WERI-Rb-1 (cell line): ENCODE measurements around the gene NFASC.

ENCODE experiments used
- DNase-seq: peaks from one replicate; pipeline ENCODE4 v3.0.0-alpha.2; 2020
- H3K27ac ChIP-seq: fragments of 250-450 bp; sonication (Bioruptor Pico); 2 replicates; pipeline ENCODE4 v1.5.1; 2020; ENCODE audit warnings: mild to moderate bottlenecking, moderate library complexity
- H3K27me3 ChIP-seq: fragments of 250-450 bp; sonication (Bioruptor Pico); 2 replicates; pipeline ENCODE4 v1.5.1; 2021; ENCODE audit warnings: mild to moderate bottlenecking, low read depth, moderate library complexity; ENCODE audit not compliant: insufficient read depth, severe bottlenecking
- H3K36me3 ChIP-seq: fragments of 250-450 bp; sonication (Bioruptor Pico); 2 replicates; pipeline ENCODE4 v1.5.1; 2020; ENCODE audit warnings: mild to moderate bottlenecking, moderate library complexity
- H3K4me3 ChIP-seq: 2 replicates; pipeline ENCODE4 v1.5.1; 2011; ENCODE audit warnings: low read depth, mild to moderate bottlenecking, control low read depth, low read length
- H3K9me3 ChIP-seq: fragments of 250-450 bp; sonication (Bioruptor Pico); 2 replicates; pipeline ENCODE4 v1.5.1; 2021; ENCODE audit warnings: mild to moderate bottlenecking, moderate library complexity; ENCODE audit not compliant: severe bottlenecking
- TF ChIP-seq, protein P1 (sequence below): IDR thresholded peaks from 2 replicates; pipeline ENCODE4 v1.5.1; 2011; ENCODE audit warnings: low read depth, mild to moderate bottlenecking, control low read depth, inconsistent platforms, low read length

Gene NFASC

DNA sequence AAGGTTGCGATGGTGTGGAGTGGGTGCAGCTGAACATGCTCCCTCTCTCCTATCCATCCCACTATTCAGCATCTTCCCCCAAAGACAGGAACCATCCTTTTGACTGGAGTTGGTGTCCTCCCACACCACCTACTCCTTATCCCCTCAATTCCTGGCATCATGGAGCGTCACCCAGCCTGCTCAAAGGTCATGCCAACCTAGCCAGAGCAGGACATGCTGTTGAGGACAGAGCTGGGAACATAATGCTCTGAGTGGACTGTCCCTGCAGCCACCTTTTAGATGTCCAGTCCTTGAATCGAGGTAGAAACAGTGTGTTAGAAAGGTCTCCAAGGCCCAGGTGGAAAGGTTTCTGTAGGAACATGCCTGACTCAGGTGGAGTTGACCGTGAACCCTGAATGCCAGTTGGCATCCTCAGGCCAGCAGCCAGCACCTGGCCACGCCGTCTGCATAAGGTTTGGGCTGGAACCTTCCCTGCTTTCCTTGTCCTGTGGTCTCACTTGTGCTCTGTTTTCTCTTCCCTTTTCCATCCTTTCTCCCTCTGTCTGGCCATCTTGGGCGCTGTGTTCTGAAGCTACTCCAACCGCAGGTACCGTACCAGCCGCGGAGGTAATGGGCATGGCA, 120.2 kb downstream of the NFASC start:
- no peak for DNase-seq
- no peak overlapping the region for H3K4me3 ChIP-seq
- H3K27ac ChIP-seq = no peak overlapping the region; the same call in 1 of the 2 replicates
- H3K27me3 ChIP-seq = no peaks in the 10 kb centered on the region
- TF ChIP-seq, protein P1, sequence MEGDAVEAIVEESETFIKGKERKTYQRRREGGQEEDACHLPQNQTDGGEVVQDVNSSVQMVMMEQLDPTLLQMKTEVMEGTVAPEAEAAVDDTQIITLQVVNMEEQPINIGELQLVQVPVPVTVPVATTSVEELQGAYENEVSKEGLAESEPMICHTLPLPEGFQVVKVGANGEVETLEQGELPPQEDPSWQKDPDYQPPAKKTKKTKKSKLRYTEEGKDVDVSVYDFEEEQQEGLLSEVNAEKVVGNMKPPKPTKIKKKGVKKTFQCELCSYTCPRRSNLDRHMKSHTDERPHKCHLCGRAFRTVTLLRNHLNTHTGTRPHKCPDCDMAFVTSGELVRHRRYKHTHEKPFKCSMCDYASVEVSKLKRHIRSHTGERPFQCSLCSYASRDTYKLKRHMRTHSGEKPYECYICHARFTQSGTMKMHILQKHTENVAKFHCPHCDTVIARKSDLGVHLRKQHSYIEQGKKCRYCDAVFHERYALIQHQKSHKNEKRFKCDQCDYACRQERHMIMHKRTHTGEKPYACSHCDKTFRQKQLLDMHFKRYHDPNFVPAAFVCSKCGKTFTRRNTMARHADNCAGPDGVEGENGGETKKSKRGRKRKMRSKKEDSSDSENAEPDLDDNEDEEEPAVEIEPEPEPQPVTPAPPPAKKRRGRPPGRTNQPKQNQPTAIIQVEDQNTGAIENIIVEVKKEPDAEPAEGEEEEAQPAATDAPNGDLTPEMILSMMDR = no peak
- peaks cover 38% of the 10 kb centered on the region for H3K36me3 ChIP-seq
- no peaks in the 10 kb centered on the region for H3K9me3 ChIP-seq

DNA sequence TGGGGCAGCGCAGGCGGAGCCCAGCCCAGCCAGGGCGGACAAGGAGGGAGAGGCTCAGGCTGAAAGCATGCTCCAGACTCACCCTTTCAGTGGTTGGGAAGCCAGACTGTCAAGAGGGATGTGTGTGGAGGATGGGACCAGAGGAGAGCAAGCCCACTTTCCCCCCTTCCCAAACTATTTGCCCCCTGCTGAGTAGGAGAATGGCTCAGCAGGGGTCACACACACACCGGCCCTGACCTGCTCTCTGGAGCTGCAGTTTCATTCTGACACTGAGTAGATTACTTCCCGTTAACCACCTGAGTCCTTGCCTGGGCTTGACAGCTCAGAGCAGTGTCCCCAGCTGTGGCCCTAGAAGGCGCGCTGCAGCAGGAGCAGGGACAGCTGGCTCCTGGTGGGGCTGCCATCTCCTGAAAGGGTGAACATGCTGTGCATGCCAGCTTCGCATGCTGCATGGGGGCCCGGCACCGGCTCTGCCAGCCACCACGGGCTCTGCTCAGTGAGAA, 120.7 kb downstream of the NFASC start:
- no peaks in the 10 kb centered on the region for H3K9me3 ChIP-seq
- DNase-seq = peak; percentile 79
- no peaks in the 10 kb centered on the region for H3K27me3 ChIP-seq
- H3K27ac ChIP-seq = peak overlapping the region; percentile 26
- H3K4me3 ChIP-seq = no peak overlapping the region
- TF ChIP-seq, protein P1 = 0 out of 2 replicates have a peak, but pooled peaks have one; percentile 20
- H3K36me3 ChIP-seq = peaks cover 32% of the 10 kb centered on the region

DNA sequence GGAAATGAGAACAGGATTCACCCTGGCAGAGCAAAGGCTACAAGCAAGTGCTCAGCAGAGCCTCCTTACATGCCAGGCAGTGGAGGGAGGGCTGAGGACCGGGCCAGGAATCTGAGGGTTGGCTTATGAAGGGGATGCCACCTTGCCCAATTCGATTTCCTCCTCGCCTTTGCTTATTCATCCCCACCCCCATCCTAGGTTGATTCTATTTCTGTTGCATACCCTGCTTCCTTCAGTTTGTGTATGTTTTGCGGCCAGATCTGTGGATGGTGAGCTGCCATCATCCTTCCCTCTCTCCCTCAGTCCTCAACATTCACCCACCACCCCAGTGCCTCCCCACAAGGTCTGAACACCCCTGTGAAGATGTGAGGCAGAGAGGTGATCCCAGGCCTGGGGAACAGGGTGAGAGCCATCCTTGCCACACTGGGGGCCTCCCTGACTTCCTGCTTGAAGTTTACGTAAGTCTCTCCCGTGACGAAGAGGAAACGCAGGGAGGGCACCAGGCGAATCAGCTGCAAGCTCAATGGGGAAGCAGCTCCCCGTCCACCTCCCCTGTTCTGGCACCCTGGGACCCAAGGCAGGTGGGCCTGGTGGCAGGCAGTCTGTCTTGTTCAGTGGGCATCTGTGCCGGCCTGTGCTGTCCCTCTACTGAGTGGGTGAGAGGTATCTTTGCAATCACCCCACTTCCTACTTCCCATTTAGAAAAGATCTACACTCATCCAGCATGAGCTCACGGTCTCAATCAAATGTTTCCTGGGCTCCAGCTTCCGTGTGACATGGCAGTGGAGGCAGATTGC, 121.7 kb downstream of the NFASC start:
- peaks cover 30% of the 10 kb centered on the region for H3K36me3 ChIP-seq
- no peaks in the 10 kb centered on the region for H3K9me3 ChIP-seq
- TF ChIP-seq, protein P1 = no peak
- no peaks in the 10 kb centered on the region for H3K27me3 ChIP-seq
- peak overlapping the region; percentile 0 for H3K27ac ChIP-seq
- no peak for DNase-seq
- no peak overlapping the region for H3K4me3 ChIP-seq

DNA sequence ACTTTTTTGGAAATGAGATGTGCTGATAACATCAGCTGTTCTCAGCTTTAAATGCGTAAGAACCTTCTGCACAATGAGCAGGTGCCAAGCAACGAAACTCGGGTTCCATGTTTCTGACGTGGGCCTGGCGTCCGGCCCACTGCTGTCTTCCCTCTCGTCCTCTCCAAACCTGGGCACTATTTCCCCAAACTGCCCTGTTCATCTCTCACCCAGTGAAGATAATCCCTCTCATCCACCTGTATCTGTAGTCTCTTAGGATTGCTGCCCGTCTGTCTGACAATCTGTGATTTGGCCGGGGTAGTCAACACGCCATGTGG, 122.3 kb downstream of the NFASC start:
- DNase-seq = no peak
- no peak overlapping the region for H3K27ac ChIP-seq
- TF ChIP-seq, protein P1 = no peak
- H3K36me3 ChIP-seq = peaks cover 25% of the 10 kb centered on the region
- no peaks in the 10 kb centered on the region for H3K27me3 ChIP-seq
- no peaks in the 10 kb centered on the region for H3K9me3 ChIP-seq
- no peak overlapping the region for H3K4me3 ChIP-seq

DNA sequence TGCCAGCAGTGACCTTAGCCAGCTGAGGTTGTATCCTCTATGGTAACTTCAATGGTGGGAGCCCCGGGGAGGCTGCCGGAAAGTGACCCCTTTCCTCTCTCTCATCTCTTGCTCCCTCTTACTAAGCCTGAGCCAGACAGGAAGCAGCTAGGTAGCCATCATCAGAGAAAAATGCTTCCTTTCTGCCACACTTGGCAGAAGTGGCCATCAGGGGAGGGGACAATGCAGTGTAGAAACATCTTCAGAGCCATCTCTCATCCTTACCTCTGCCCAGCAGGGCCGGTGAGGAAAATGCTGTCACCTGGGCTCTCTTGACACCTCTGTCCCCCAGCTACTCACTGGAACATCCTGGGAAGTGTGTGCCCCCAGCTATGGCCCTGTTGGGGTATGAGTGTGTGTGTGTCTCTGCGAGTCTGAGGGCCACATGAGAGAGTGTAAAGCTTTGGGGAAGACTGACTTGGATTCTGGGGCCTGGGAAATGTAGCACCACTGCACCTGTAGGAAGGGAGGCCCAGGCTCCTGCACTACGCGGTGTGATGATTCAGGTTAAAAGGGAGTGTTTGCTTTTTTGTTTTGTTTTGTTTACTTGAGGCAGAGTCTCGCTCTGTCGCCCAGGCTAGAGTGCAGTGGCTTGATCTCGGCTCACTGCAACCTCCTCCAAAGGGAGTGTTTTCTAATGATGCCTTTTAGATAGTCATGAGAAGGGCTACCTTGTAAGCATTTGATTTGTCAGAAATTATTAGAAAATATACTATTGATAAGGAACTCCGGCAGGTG, 123.6 kb downstream of the NFASC start:
- H3K27ac ChIP-seq = no peak overlapping the region
- peaks cover 18% of the 10 kb centered on the region; the same call in 1 of the 2 replicates for H3K36me3 ChIP-seq
- no peak overlapping the region for H3K4me3 ChIP-seq
- H3K9me3 ChIP-seq = no peaks in the 10 kb centered on the region
- H3K27me3 ChIP-seq = no peaks in the 10 kb centered on the region
- DNase-seq = no peak
- TF ChIP-seq, protein P1 = no peak
